Aorta (tissue), 5 donors: ENCODE measurements around the gene ABCC4. TPM values are rescaled to one million over a fixed set of nuclear protein-coding genes. Genes with fewer than 3 reads are reported as not detected.

ENCODE experiments used
- ATAC-seq: fragments of 200-7000 bp; cut with Tn5 transposase; one replicate; pipeline ENCODE4 v1.9.1; 2022; ENCODE audit warnings: moderate library complexity; ENCODE audit not compliant: low FRiP score
- DNase-seq, 2 donors: peaks; one replicate each; pipeline ENCODE4 v3.0.0-alpha.2; 2020
- H3K27ac ChIP-seq, 2 donors: one replicate each; pipeline ENCODE4 v1.5.1; 2013; ENCODE audit warnings: low read length in 2 of 2, mild to moderate bottlenecking in 2 of 2, moderate library complexity in 2 of 2, control low read depth in 1 of 2, inconsistent platforms in 1 of 2, low read depth in 1 of 2
- H3K27me3 ChIP-seq, 2 donors: one replicate each; pipeline ENCODE4 v1.6.1; 2013; ENCODE audit warnings: control low read depth in 1 of 2, low read length in 1 of 2, mild to moderate bottlenecking in 1 of 2, moderate library complexity in 1 of 2; ENCODE audit not compliant: insufficient read depth in 2 of 2, control insufficient read depth in 1 of 2
- H3K36me3 ChIP-seq, 2 donors: one replicate each; pipeline ENCODE4 v1.6.1; 2013; ENCODE audit warnings: control low read depth in 1 of 2, low read length in 1 of 2, mild to moderate bottlenecking in 1 of 2; ENCODE audit not compliant: insufficient read depth in 2 of 2, control insufficient read depth in 1 of 2
- H3K4me1 ChIP-seq, 2 donors: one replicate each; pipeline ENCODE4 v1.6.1; 2013; ENCODE audit warnings: low read length in 2 of 2, control low read depth in 1 of 2, mild to moderate bottlenecking in 1 of 2, moderate library complexity in 1 of 2; ENCODE audit not compliant: insufficient read depth in 2 of 2, control insufficient read depth in 1 of 2
- H3K4me3 ChIP-seq, 2 donors: one replicate each; pipeline ENCODE4 v1.5.1; 2013; ENCODE audit warnings: low read length in 2 of 2, control low read depth in 1 of 2, mild to moderate bottlenecking in 1 of 2
- H3K9me3 ChIP-seq: one replicate; pipeline ENCODE4 v1.6.1; 2013; ENCODE audit warnings: mild to moderate bottlenecking, low read length; ENCODE audit not compliant: control insufficient read depth
- WGBS, 2 donors: extraction: QIAGEN DNeasy Blood & Tissue Kit; methylation state at CpG; one replicate each; pipeline ENCODE4 v1.1.7; 2013; 5-methylcytosine and 5-hydroxymethylcytosine counted together
- intact Hi-C, 2 donors: fragments of 100-400 bp; cut with DNase I; formaldehyde crosslinking; loops; one replicate each; pipeline versions ENCODE4 v1.14.2 to v1.15.0; 2022
- polyA plus RNA-seq, 2 donors: library from polyadenylated mRNA; stranded (reverse); fragments of 200-250 nt; gene quantifications; one replicate each; pipeline ENCODE4 v1.2.3, GENCODE V29; 2013
- total RNA-seq, 2 donors: library from RNA; stranded (reverse); fragmentation: NEBNext Ultra II Directional; extraction: Animal tissue kit (Norgen Biotek cat#: 25700); gene quantifications; one replicate each; pipeline ENCODE4 v1.2.1, GENCODE V29; 2021
- donor health status: healthy with polysubstance abuse.
- donor health status: Bipolar disorder and iron deficiency.
- donor health status: DM: no; HTN: no; CAD: no.
- donor health status: DM: no; HTN: no; CAD: no.
- donor health status: DM: yes; HTN: yes; CAD: no.

The ABCC4 gene
- total and polyA plus RNA-seq, 4 donors = 0.38 to 18.6 (median 5.9) TPM

DNA sequence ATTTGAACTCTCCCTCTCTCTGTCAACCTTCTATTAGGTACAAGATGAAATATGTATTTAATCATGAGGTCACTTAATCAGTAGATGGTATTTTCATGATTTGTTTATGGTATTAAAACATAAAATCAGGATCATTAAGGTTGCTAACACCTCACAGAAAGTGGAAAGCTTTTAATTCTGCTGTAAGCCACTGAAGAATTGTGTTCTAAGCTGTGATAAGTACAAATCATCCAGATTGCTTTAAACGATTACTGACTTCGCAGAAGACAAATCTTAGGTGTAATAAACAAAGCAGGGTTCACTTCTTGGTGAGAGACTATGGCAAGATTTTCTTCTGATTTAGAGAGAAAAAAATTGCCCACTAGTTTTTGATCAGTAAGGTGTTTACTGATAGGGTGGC, 214.5 kb downstream of the ABCC4 start:
- no peaks in the 10 kb centered on the region for H3K4me1 ChIP-seq
- no peak for DNase-seq
- no peak overlapping the region for H3K27ac ChIP-seq
- H3K36me3 ChIP-seq = no peaks in the 10 kb centered on the region
- intact Hi-C loops = no loop called here
- no peaks in the 10 kb centered on the region for H3K9me3 ChIP-seq
- no peak overlapping the region for H3K4me3 ChIP-seq
- WGBS, 2 donors = 88 to 90% methylated on average over 2 of the region's 2 CpGs
- no peak for ATAC-seq
- H3K27me3 ChIP-seq = no peaks in the 10 kb centered on the region

DNA sequence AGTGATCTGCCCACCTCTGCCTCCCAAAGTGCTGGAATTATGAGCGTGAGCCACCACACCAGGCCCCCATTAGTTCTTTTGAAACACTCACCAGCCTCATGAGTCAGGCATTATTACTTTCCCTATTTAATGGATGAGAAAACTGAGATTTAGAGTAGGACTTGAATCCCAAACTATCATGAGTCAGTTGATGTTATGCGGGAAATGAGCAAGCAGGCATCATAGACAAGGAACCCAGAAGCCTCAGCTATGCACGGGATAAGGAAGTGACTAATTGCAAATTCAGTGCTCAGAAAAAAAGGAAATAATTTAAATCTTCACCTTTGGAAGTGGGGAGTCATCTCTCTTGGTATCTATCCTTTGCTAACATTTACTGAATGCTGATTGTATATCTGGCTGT, 217.5 kb downstream of the ABCC4 start:
- H3K27ac ChIP-seq = no peak overlapping the region
- no peaks in the 10 kb centered on the region for H3K36me3 ChIP-seq
- intact Hi-C loops = no loop called here
- no peaks in the 10 kb centered on the region for H3K4me1 ChIP-seq
- no peak for ATAC-seq
- no peaks in the 10 kb centered on the region for H3K27me3 ChIP-seq
- peaks cover 1% of the 10 kb centered on the region for H3K9me3 ChIP-seq
- no peak overlapping the region for H3K4me3 ChIP-seq
- WGBS, 2 donors = 80 to 82% methylated on average over 3 of the region's 3 CpGs
- no peak for DNase-seq

DNA sequence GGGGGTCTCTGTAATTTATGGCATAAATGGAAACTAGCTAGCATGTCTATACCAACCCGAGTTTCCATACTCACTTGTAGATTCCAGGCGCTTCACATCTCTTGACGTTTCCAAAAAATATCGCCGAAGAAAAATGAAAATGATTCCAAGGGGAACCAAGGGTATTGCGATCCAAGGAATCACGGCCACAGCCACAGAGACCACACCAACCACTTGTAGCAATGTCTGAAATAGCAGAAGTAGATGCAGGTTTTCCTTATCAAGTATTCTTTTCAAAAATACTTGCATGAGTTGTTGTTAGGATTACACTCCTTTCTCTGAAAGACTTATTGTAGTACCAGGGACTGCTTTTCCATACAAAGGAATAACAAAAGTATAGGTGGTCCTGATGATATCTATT, 218.2 kb downstream of the ABCC4 start:
- H3K4me3 ChIP-seq = no peak overlapping the region
- WGBS, 2 donors = 90 to 94% methylated on average over 7 of the region's 7 CpGs

DNA sequence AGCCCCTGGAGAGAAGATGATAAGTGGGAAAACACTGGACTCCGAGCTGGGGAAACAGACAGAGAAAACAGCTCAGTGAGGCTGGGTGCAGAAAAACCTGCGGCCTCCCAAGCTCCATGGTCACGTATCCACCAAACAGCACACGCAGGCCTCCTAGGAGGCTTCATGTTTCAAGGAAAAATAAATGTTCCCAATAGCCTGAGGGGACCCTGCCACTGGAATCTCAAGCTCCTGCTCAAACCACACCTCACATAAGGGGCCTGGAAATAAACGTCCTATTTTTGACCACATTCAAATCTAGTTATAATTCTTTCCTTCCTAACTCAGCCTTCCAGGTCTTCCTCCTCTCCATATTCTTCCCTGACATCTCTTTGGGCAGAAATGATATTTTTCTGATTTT, 225.7 kb downstream of the ABCC4 start:
- Histone ChIP-seq H3K27ac (no peak overlapping the region), H3K4me3 (no peak overlapping the region), H3K27me3 (no peaks in the 10 kb centered on the region), H3K4me1 (no peaks in the 10 kb centered on the region), H3K36me3 (no peaks in the 10 kb centered on the region), H3K9me3 (no peaks in the 10 kb centered on the region)
- intact Hi-C loops = no loop called here
- WGBS, 2 donors = 25 to 33% methylated on average over 5 of the region's 5 CpGs
- no peak for ATAC-seq
- no peak for DNase-seq

More for the DNA sequence above, 218.2 kb downstream of the ABCC4 start:
- no peaks in the 10 kb centered on the region for H3K36me3 ChIP-seq
- no peaks in the 10 kb centered on the region for H3K4me1 ChIP-seq
- H3K27ac ChIP-seq = no peak overlapping the region
- DNase-seq (no peak), ATAC-seq (no peak)
- peaks cover 1% of the 10 kb centered on the region for H3K9me3 ChIP-seq
- H3K27me3 ChIP-seq = no peaks in the 10 kb centered on the region
- intact Hi-C loops = no loop called here

GRCh38 chr13:95074820-95075219, 226.4 kb downstream of the ABCC4 start:
- no peaks in the 10 kb centered on the region for H3K27me3 ChIP-seq
- ATAC-seq = no peak
- H3K4me1 ChIP-seq = no peaks in the 10 kb centered on the region
- DNase-seq = no peak
- intact Hi-C loops = no loop called here
- no peak overlapping the region for H3K27ac ChIP-seq
- H3K4me3 ChIP-seq = no peak overlapping the region
- 58 to 68% methylated on average over 3 of the region's 3 CpGs for WGBS, 2 donors
- no peaks in the 10 kb centered on the region for H3K36me3 ChIP-seq
- H3K9me3 ChIP-seq = no peaks in the 10 kb centered on the region

DNA sequence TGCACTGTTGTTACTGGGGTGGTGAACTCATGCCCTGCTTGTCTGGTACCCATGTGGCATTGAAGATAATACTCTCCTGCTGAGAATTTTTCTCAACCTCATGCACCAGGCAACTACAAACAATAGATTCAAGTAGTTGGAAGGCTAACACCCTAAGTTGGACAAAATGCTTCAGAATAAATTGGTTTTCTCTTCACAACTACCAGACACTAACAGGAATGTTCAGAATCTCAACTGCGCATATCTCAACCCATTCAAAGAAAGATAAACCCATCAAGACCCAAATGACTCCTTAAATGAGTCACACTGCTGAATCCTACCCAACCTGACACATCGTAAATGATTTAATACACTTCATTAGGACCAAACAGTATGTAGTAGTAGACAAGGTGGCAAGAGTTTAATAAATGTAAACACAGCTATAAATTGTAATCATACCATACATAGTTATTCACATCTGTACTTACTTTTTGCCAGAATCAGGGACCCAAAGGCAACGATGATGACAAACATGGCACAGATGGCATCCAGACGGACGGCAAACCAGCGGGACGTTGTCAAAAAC, 227.4 kb downstream of the ABCC4 start:
- DNase-seq (no peak), ATAC-seq (no peak)
- intact Hi-C loops = no loop called here
- H3K27me3 ChIP-seq = no peaks in the 10 kb centered on the region
- no peaks in the 10 kb centered on the region for H3K9me3 ChIP-seq
- no peaks in the 10 kb centered on the region for H3K4me1 ChIP-seq
- H3K27ac ChIP-seq = no peak overlapping the region
- no peaks in the 10 kb centered on the region for H3K36me3 ChIP-seq
- WGBS, 2 donors = 73 to 75% methylated on average over 7 of the region's 7 CpGs
- H3K4me3 ChIP-seq = no peak overlapping the region

GRCh38 chr13:95067303-95067702, 233.9 kb downstream of the ABCC4 start:
- Histone ChIP-seq H3K36me3 (no peaks in the 10 kb centered on the region), H3K27ac (no peak overlapping the region), H3K4me1 (no peaks in the 10 kb centered on the region), H3K4me3 (no peak overlapping the region), H3K9me3 (no peaks in the 10 kb centered on the region), H3K27me3 (no peaks in the 10 kb centered on the region)
- WGBS, 2 donors = 64% methylated on average over 3 of the region's 3 CpGs
- ATAC-seq (no peak), DNase-seq (no peak)
- intact Hi-C loops = no loop called here

- intact Hi-C loops = no loop called here
- ATAC-seq = no peak
- WGBS, 2 donors = 70 to 81% methylated on average over 3 of the region's 3 CpGs
- Histone ChIP-seq H3K4me1 (no peaks in the 10 kb centered on the region), H3K4me3 (no peak overlapping the region), H3K36me3 (no peaks in the 10 kb centered on the region), H3K9me3 (no peaks in the 10 kb centered on the region), H3K27ac (no peak overlapping the region), H3K27me3 (peaks cover 0 to 1% of the 10 kb centered on the region in 2 donors)
- DNase-seq = no peak
Observed at GRCh38 chr13:95060014-95060519, 241.2 kb downstream of the ABCC4 start.

- no peak overlapping the region for H3K27ac ChIP-seq
- ATAC-seq = no peak
- no peak overlapping the region for H3K4me3 ChIP-seq
- WGBS, 2 donors = 45 to 57% methylated on average over 8 of the region's 8 CpGs
- no peaks in the 10 kb centered on the region for H3K4me1 ChIP-seq
- no peaks in the 10 kb centered on the region for H3K36me3 ChIP-seq
- intact Hi-C loops = no loop called here
- DNase-seq = no peak
- no peaks in the 10 kb centered on the region for H3K9me3 ChIP-seq
- H3K27me3 ChIP-seq = peaks cover 0 to 1% of the 10 kb centered on the region in 2 donors
Observed at GRCh38 chr13:95059306-95059705, 241.9 kb downstream of the ABCC4 start.
